CD14-positive monocyte (primary cell): ENCODE measurements around the gene SELENOF. TPM values are rescaled to one million over a fixed set of nuclear protein-coding genes. Genes with fewer than 3 reads are reported as not detected.

Experiments
- DNase-seq, 3 donors: peaks; one replicate each; pipeline ENCODE4 v3.0.0-alpha.2; 2011 to 2022
- H2AFZ ChIP-seq: 2 replicates; pipeline ENCODE4 v1.6.0; 2012; ENCODE audit warnings: mild to moderate bottlenecking, low read depth, low read length, inconsistent platforms; ENCODE audit not compliant: insufficient read depth, poor library complexity, severe bottlenecking
- H3K27ac ChIP-seq, 2 donors: 1 replicate in 1 of 2; 2 replicates in 1 of 2; pipeline ENCODE4 v1.5.1; 2012 to 2013; ENCODE audit warnings: low read length in 2 of 2, control low read depth in 1 of 2, inconsistent platforms in 1 of 2, low read depth in 1 of 2, mild to moderate bottlenecking in 1 of 2
- H3K27me3 ChIP-seq, 2 donors: one replicate each; pipeline versions ENCODE4 v1.6.0 to v1.6.1; 2011 to 2013; ENCODE audit warnings: low read length in 2 of 2; ENCODE audit not compliant: control insufficient read depth in 2 of 2, insufficient read depth in 2 of 2
- H3K36me3 ChIP-seq, 2 donors: replicated peaks in 1 of 2; 1 replicate in 1 of 2; 2 replicates in 1 of 2; pipeline versions ENCODE4 v1.5.1 to v1.6.1; 2012 to 2013; ENCODE audit warnings: low read length in 2 of 2, control low read depth in 1 of 2, inconsistent platforms in 1 of 2, mild to moderate bottlenecking in 1 of 2; ENCODE audit not compliant: insufficient read depth in 2 of 2, control insufficient read depth in 1 of 2
- H3K4me1 ChIP-seq, 2 donors: 1 replicate in 1 of 2; 2 replicates in 1 of 2; pipeline versions ENCODE4 v1.5.1 to v1.6.1; 2012 to 2013; ENCODE audit warnings: low read length in 2 of 2, control low read depth in 1 of 2, inconsistent platforms in 1 of 2, mild to moderate bottlenecking in 1 of 2, moderate library complexity in 1 of 2; ENCODE audit not compliant: insufficient read depth in 2 of 2, control insufficient read depth in 1 of 2
- H3K4me2 ChIP-seq: replicated peaks from 2 replicates; pipeline ENCODE3; 2012; ENCODE audit warnings: low read length, moderate library complexity, mild to moderate bottlenecking; ENCODE audit not compliant: poor library complexity, severe bottlenecking; ENCODE audit errors: extremely low read depth
- H3K4me3 ChIP-seq, 3 experiments: fragments of 200-600 bp in 1 of 3; sonication (generic) in 1 of 3; replicated peaks in 1 of 3; 1 replicate in 2 of 3; 2 replicates in 1 of 3; pipeline ENCODE4 v1.5.1; 2011 to 2013; ENCODE audit warnings: low read length in 3 of 3, mild to moderate bottlenecking in 3 of 3, control low read depth in 2 of 3, low read depth in 2 of 3, inconsistent platforms in 1 of 3, moderate library complexity in 1 of 3
- H3K79me2 ChIP-seq: 2 replicates; pipeline ENCODE4 v1.6.0; 2012; ENCODE audit warnings: mild to moderate bottlenecking, control low read depth, inconsistent platforms, low read length, moderate library complexity; ENCODE audit not compliant: insufficient read depth
- H3K9ac ChIP-seq: 2 replicates; pipeline ENCODE4 v1.6.0; 2017; ENCODE audit warnings: low read length, mild to moderate bottlenecking; ENCODE audit not compliant: insufficient read depth, poor library complexity, severe bottlenecking
- H3K9me3 ChIP-seq, 2 donors: replicated peaks in 1 of 2; 1 replicate in 1 of 2; 2 replicates in 1 of 2; pipeline versions ENCODE4 v1.5.1 to v1.6.1; 2012 to 2013; ENCODE audit warnings: low read length in 2 of 2, control low read depth in 1 of 2; ENCODE audit not compliant: control insufficient read depth in 1 of 2, insufficient read depth in 1 of 2
- H4K20me1 ChIP-seq: 2 replicates; pipeline ENCODE4 v1.6.0; 2012; ENCODE audit warnings: mild to moderate bottlenecking, low read length, control low read depth, moderate library complexity; ENCODE audit not compliant: insufficient read depth
- H3K27ac Mint-ChIP-seq, 7 donors: one replicate each; pipeline ENCODE4 v1.8.0; 2020; ENCODE audit warnings: mild to moderate bottlenecking in 7 of 7, mixed read lengths in 7 of 7, moderate library complexity in 6 of 7, inconsistent platforms in 2 of 7
- H3K27me3 Mint-ChIP-seq, 3 donors: one replicate each; pipeline ENCODE4 v1.8.0; 2021 to 2022; ENCODE audit warnings: low read depth in 3 of 3, mild to moderate bottlenecking in 3 of 3, mixed read lengths in 3 of 3, moderate library complexity in 3 of 3, inconsistent platforms in 1 of 3
- H3K36me3 Mint-ChIP-seq, 2 donors: one replicate each; pipeline ENCODE4 v1.8.0; 2020; ENCODE audit warnings: mixed read lengths in 2 of 2, inconsistent platforms in 1 of 2, mild to moderate bottlenecking in 1 of 2
- H3K4me1 Mint-ChIP-seq: one replicate; pipeline ENCODE4 v1.8.0; 2020; ENCODE audit warnings: mild to moderate bottlenecking, mixed read lengths
- H3K4me3 Mint-ChIP-seq, 2 donors: one replicate each; pipeline ENCODE4 v1.8.0; 2020; ENCODE audit warnings: mild to moderate bottlenecking in 2 of 2, mixed read lengths in 2 of 2, moderate library complexity in 1 of 2
- H3K9me3 Mint-ChIP-seq, 7 donors: one replicate each; pipeline ENCODE4 v1.8.0; 2020 to 2022; ENCODE audit warnings: mixed read lengths in 7 of 7, mild to moderate bottlenecking in 6 of 7, moderate library complexity in 6 of 7, inconsistent platforms in 2 of 7
- CTCF ChIP-seq: fragments of 200-600 bp; IDR thresholded peaks from one replicate; pipeline ENCODE4 v1.8.0; 2022; ENCODE audit warnings: antibody characterized with exemption, mild to moderate bottlenecking
- WGBS: methylation state at CpG from one replicate; pipeline ENCODE4 v1.1.5; 2013; ENCODE audit warnings: missing lambda C conversion rate; ENCODE audit not compliant: insufficient coverage; 5-methylcytosine and 5-hydroxymethylcytosine counted together
- intact Hi-C, 2 donors: fragments of 100-400 bp; cut with micrococcal nuclease; formaldehyde crosslinking; loops; one replicate each; pipeline versions ENCODE4 v1.15.0 to v1.15.1; 2023
- polyA plus RNA-seq, 3 donors: library from polyadenylated mRNA; depleted of rRNA in 1 of 3; unstranded in 2 of 3; stranded (reverse) in 1 of 3; fragments of 300-500 nt in 2 of 3; fragments of >200 nt in 1 of 3; fragmentation: Illumina TruSeq in 2 of 3; gene quantifications; 1 replicate in 2 of 3; 2 replicates in 1 of 3; pipeline ENCODE4 v1.2.3, GENCODE V29; 2012 to 2021

SELENOF gene
- polyA plus RNA-seq, 3 donors = 111 to 357 (median 339) TPM

- Histone ChIP-seq H3K27ac (no peak overlapping the region), H3K9me3 (no peaks in the 10 kb centered on the region), H3K4me3 (no peak overlapping the region), H3K4me1 (no peaks in the 10 kb centered on the region), H3K79me2 (no peaks in the 10 kb centered on the region), H3K9ac (no peak overlapping the region), H3K36me3 (no peaks in the 10 kb centered on the region), H3K4me2 (no peak overlapping the region), H4K20me1 (no peaks in the 10 kb centered on the region), H3K27me3 (no peaks in the 10 kb centered on the region), H2AFZ (no peak overlapping the region)
- intact Hi-C loops = no loop called here
- H3K4me1 Mint-ChIP-seq = peaks cover 4% of the 10 kb centered on the region
- TF ChIP-seq CTCF = no peak
- WGBS = no CpG with 5 or more reads among the region's 1 CpG
- H3K27me3 Mint-ChIP-seq = peaks cover 0 to 3% (median 2%) of the 10 kb centered on the region in 3 donors
- no peaks in the 10 kb centered on the region for H3K9me3 Mint-ChIP-seq
- no peaks in the 10 kb centered on the region for H3K36me3 Mint-ChIP-seq
- H3K4me3 Mint-ChIP-seq = no peak overlapping the region
- H3K27ac Mint-ChIP-seq = no peak overlapping the region
- DNase-seq = no peak
These were observed 28.1 kb upstream of the SELENOF start for GRCh38 chr1:86942042-86942441.

- Histone ChIP-seq H3K36me3 (no peaks in the 10 kb centered on the region), H3K9me3 (no peaks in the 10 kb centered on the region), H4K20me1 (no peaks in the 10 kb centered on the region), H3K4me1 (no peaks in the 10 kb centered on the region), H3K4me3 (no peak overlapping the region), H3K27me3 (no peaks in the 10 kb centered on the region), H3K4me2 (no peak overlapping the region), H3K9ac (no peak overlapping the region), H3K27ac (no peak overlapping the region), H2AFZ (no peak overlapping the region), H3K79me2 (no peaks in the 10 kb centered on the region)
- Mint-ChIP-seq H3K27ac (no peak overlapping the region), H3K27me3 (peaks cover 0 to 3% (median 0%) of the 10 kb centered on the region in 3 donors), H3K4me1 (peaks cover 4% of the 10 kb centered on the region), H3K9me3 (no peaks in the 10 kb centered on the region), H3K4me3 (no peak overlapping the region), H3K36me3 (no peaks in the 10 kb centered on the region)
- intact Hi-C loops = no loop called here
- DNase-seq = no peak
- no peak for TF ChIP-seq CTCF
- whole genome bisulfite sequencing = 83% methylated on average over 1 of the region's 2 CpGs
These were observed 26.7 kb upstream of the SELENOF start for GRCh38 chr1:86940599-86940998.
